Measurements from ENCODE around the gene ATP8A2. TPM values are rescaled to one million over a fixed set of nuclear protein-coding genes. Genes with fewer than 3 reads are reported as not detected.

ATP8A2 gene
- total and polyA plus RNA-seq, 3 donors from 2014 or later = 14.2 to 38.3 (median 16.5) TPM

DNA sequence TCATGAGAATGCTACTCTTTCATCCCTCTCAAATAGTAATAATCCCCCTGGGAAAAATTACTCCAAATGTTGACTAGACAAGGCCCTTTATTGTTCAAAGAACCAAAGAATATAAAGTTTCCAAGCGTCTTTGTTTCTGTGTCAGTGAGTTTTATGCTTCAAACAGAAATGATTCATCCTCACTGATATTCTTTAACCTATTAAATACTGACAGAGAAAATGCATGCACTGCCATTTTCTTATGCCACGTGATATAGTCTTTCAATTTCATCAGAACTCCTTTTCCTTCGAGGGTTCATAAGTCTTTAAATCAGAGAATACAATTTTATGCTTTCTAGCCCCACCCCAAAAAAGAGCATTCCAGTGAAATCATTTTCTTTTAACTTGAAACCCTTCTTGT lies 468.5 kb downstream of the ATP8A2 start:
- no peak for DNase-seq
- TF ChIP-seq POLR2A (IDR thresholded peaks at IDR 0.05) = no peak
- TF ChIP-seq, protein P1, sequence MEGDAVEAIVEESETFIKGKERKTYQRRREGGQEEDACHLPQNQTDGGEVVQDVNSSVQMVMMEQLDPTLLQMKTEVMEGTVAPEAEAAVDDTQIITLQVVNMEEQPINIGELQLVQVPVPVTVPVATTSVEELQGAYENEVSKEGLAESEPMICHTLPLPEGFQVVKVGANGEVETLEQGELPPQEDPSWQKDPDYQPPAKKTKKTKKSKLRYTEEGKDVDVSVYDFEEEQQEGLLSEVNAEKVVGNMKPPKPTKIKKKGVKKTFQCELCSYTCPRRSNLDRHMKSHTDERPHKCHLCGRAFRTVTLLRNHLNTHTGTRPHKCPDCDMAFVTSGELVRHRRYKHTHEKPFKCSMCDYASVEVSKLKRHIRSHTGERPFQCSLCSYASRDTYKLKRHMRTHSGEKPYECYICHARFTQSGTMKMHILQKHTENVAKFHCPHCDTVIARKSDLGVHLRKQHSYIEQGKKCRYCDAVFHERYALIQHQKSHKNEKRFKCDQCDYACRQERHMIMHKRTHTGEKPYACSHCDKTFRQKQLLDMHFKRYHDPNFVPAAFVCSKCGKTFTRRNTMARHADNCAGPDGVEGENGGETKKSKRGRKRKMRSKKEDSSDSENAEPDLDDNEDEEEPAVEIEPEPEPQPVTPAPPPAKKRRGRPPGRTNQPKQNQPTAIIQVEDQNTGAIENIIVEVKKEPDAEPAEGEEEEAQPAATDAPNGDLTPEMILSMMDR (IDR thresholded peaks at IDR 0.05) = no peak
- Histone ChIP-seq H3K27ac (no peak overlapping the region), H3K36me3 (ENCODE audit: low read depth, missing control alignments) (no peaks in the 10 kb centered on the region), H3K4me1 (no peaks in the 10 kb centered on the region), H3K27me3 (no peaks in the 10 kb centered on the region), H3K4me3 (no peak overlapping the region), H3K9me3 (no peaks in the 10 kb centered on the region)
- 76 to 77% methylated on average over 3 of the region's 3 CpGs for WGBS, 2 donors
- intact Hi-C loops (cut with DNase I; ENCODE audit: low total_unique reads) = no loop called here

DNA sequence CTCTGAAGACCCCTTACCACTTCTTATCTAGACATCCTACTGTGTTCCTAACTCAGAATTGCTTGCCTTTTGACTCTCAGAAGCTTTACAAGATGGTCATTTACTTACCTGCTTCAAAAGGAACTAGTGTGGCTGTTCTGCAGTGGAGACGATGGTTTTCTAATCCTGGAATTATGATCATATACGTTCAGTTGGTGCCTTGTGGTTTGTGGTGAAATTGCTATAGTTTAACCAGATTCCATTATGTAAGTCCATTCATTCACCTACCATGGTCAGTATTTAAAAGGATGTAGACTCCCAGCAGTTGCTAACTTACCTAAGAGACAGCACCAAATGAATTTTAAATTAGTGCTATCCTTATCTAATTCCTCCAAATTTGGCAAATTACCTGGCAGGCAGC lies 469.2 kb downstream of the ATP8A2 start:
- Histone ChIP-seq H3K27ac (no peak overlapping the region), H3K4me3 (no peak overlapping the region), H3K4me1 (no peaks in the 10 kb centered on the region), H3K27me3 (no peaks in the 10 kb centered on the region), H3K9me3 (no peaks in the 10 kb centered on the region), H3K36me3 (ENCODE audit: low read depth, missing control alignments) (no peaks in the 10 kb centered on the region)
- intact Hi-C loops (cut with DNase I; ENCODE audit: low total_unique reads) = no loop called here
- TF ChIP-seq POLR2A (IDR thresholded peaks at IDR 0.05) = no peak
- TF ChIP-seq, protein P1 (IDR thresholded peaks at IDR 0.05) = no peak
- DNase-seq = no peak
- WGBS, 2 donors = 83 to 85% methylated on average over 2 of the region's 2 CpGs

DNA sequence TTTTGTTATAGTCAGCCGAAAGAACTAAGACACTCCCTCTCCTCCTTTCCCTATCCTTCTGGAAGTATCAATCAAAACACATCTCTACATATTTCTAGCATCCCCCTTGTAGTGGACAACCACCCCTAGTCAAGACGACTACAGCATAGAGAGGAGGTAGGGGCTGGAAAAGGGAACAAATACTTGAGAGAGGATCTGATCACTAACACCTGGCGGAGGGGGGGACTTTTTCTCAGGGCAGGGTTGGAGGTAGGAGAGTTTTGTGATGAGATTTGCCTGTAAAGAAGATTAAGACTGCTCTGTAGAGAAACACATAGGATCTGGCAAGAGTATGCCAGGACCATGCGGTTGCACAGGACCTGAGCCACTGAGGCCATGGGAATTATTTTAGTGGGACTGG lies 471.9 kb downstream of the ATP8A2 start:
- DNase-seq = no peak
- no peaks in the 10 kb centered on the region for H3K4me1 ChIP-seq
- H3K4me3 ChIP-seq = no peak overlapping the region
- intact Hi-C loops (cut with DNase I; ENCODE audit: low total_unique reads) = no loop called here
- 89 to 93% methylated on average over 4 of the region's 4 CpGs for whole genome bisulfite sequencing, 2 donors
- no peaks in the 10 kb centered on the region for H3K9me3 ChIP-seq
- no peaks in the 10 kb centered on the region for H3K27me3 ChIP-seq
- H3K27ac ChIP-seq = no peak overlapping the region
- TF ChIP-seq, protein P1 (IDR thresholded peaks at IDR 0.05) = no peak
- no peak for TF ChIP-seq POLR2A (IDR thresholded peaks at IDR 0.05)
- no peaks in the 10 kb centered on the region for H3K36me3 ChIP-seq (ENCODE audit: low read depth, missing control alignments)

DNA sequence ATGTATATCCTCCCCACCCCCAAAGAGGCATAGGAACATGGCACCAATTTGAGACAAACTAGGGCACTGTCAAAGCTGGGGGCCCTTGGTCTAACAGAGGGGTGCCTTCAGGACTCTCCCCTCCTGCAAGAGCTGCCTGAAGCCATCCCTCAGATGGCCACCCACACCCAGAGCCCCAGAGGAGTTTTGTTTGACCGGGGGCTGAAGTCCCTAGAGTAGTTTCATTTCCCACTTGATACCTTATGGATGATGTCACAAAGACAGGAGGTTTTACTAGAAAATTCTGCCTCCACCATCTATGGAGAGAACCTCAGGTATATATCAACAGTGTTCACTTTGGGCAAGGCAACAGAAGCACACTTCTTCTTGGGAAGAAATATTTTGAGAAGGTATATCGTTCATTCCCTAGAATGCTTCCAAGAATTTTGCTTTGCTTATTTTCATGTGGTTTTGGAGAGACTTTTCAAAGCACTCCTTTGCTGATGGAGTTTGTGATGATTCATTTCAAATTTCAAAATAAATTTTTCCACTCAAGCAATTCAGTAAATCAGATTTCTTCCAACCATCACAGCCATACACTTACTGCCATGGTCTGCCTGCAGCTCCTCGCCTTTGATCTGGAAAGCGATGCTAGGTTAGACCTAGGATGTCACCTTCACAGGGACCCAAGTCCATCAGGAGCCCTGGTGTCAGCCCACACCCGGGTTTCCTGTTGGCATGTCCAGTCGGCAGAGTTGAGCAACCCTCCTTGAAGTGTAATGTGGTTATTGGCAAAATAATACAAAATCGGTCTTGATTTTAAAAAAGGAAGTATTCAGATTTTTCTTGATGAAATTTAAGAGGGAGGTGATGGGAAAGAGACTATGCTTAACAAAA lies 473.0 kb downstream of the ATP8A2 start:
- intact Hi-C loops (cut with DNase I; ENCODE audit: low total_unique reads) = no loop called here
- DNase-seq = no peak
- 92 to 95% methylated on average over 6 to 7 of the region's 7 CpGs for WGBS, 2 donors
- no peak overlapping the region for H3K27ac ChIP-seq
- no peak overlapping the region for H3K4me3 ChIP-seq
- no peaks in the 10 kb centered on the region for H3K4me1 ChIP-seq
- no peaks in the 10 kb centered on the region for H3K27me3 ChIP-seq
- TF ChIP-seq, protein P1 (IDR thresholded peaks at IDR 0.05) = no peak
- TF ChIP-seq POLR2A (IDR thresholded peaks at IDR 0.05) = no peak
- H3K36me3 ChIP-seq (ENCODE audit: low read depth, missing control alignments) = no peaks in the 10 kb centered on the region
- H3K9me3 ChIP-seq = no peaks in the 10 kb centered on the region

Data from testis (tissue), 3 donors.